Epithelial cell of prostate (primary cell): ENCODE data around the gene EVX2.

Experiments used
- DNase-seq: peaks from one replicate; pipeline ENCODE4 v3.0.0-alpha.2; 2011; ENCODE audit warnings: low read depth, low spot score
- H3K27ac ChIP-seq: fragments of 450-650 bp; 2 replicates; pipeline ENCODE4 v1.5.1; 2017; ENCODE audit warnings: mild to moderate bottlenecking

Gene EVX2

DNA sequence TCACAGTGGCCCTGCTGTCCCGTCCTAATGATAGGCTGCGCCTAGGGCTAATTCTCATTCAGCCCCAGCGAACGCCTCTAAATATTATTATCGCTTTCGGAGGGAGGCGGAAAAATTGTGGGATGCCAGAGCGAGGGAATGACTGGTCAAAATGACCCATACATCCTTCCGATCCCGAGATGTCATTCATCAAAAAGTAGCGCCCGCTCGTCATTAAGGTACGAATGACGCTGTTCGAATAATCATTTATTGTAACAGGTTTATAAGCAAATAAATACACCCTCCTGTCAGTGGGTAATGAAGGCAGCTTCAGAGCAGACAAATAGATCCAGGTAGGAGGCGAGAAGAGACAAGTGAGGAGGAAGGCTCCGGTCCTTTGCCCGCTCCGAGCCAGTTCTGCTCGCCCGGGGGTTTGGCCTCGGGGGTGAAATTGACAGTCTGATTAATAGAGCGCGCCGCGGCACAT lies at the start of gene EVX2:
EVX2 (minus strand) TSS at position 167 of the 466 bp plus-strand sequence. CDS start 186 bp downstream, outside the sequence.
- no peak within 1 kb of the TSS for H3K27ac ChIP-seq
- no peak for DNase-seq

DNA sequence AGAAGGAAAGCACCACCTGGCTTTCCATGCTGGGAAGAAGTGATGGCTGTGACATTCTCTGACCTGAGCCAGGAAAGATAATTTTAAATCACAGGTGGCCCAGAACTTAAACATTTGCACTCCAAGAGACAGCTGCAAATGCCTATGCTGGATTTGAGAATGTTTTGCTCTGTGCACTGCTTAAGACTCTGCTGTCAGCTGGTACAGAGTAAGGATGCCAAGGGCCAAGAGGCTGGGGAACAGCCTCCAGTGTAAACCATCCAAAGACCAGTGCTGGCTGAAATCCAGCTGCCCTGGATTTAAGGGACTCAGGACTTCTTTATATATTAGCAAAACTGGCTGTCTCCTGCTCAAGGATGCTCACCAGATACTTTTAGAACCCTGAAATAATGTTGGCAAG lies 49.6 kb upstream of the EVX2 start:
- H3K27ac ChIP-seq: peak overlapping the region; percentile 76
- no peak for DNase-seq

DNA sequence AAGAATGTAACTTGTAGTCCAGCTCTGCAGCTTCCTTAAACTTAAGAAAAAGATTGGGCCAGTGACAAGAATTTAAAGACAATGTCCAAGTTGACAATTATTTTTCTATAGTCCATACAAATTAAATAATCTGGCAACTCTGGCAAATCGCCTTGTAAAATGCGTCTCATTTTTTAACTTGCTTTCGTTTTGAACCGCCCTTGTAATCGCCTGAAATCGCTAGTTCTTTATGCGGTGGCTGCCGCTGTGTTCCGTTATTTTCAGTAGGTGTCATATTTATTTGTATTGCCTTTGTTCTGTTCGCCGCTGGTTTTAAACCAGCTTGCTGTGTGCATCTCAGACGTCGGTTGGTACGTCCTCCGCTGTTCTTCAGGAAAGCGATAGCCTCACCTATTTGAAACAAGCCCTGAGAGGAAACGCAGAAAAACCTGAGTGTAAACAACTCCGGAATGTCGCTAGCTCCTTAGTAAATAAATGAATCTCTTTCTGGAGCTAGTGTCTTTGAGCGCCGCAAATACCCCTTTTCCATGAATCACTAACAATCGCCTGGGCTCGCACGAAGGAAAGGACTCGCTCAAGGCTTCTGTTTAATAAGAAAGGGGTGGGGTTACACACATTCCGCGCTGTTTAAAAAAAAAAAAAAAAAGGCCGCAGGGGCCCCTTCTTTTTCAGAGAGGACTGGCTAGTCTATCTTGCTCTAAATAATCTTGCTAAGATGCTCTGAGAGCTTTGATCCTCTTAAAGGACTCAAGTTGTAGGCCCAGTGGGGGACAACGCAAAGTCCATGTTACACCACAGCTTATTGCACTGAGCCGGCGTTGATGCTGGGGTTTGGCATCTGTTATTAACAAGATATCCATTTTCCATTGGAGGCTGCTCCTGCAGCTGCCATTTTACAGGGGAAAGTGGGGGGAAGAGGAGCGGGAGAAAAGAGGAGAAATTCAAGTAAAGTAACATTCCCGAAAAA lies 48.7 kb upstream of the EVX2 start:
- no peak for DNase-seq
- no peak overlapping the region for H3K27ac ChIP-seq

DNA sequence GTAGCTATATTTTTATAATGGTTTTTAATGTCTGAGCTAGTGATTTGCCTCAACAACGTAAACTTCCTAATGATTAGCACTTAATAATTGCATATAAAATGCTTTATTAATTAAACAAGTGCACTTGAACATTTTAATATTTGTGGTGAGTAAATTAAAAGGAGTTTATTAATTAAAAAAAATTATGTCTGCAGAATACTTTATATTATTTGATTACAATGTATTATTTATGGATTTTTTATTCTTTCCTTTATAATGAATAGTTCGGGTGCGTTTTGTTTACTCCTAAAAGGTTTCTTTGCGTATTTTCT lies 48.0 kb upstream of the EVX2 start:
- H3K27ac ChIP-seq: no peak overlapping the region
- DNase-seq: no peak

DNA sequence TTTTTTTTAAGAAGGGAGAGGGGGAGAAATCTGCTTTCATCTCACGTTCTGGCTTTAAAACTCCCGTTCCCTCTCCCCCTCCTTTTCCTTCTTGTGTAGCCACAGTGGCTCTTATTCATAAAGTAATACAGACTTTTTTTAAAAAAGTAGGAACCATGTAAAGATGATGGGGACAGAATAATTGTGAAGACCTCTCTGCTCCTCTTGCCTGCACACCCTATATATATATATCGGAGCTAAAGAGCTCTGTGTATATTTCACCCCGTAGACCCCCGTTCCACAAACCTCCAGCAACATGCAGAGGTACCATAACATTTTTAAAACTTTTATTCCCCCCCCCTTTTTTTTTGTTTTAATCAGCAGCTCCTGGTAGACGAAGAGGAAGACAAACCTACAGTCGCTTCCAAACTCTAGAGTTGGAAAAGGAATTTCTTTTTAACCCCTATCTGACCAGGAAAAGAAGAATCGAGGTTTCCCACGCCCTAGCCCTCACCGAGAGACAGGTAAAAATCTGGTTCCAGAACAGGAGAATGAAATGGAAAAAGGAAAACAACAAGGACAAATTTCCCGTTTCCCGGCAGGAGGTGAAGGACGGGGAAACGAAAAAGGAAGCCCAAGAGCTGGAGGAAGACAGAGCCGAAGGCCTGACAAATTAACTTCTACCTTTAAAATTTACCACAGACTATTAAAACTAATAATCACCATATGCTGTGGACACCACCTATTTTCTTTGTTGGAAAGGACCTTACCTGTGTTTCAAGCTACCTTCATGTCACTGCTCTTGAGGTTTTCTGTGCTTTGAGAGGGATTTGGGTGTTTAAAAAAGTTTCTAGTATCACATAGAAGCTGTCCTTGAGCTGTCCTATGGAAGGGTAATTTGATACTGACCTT lies 47.4 kb upstream of the EVX2 start:
- peak overlapping the region; percentile 74 for H3K27ac ChIP-seq
- DNase-seq: no peak

DNA sequence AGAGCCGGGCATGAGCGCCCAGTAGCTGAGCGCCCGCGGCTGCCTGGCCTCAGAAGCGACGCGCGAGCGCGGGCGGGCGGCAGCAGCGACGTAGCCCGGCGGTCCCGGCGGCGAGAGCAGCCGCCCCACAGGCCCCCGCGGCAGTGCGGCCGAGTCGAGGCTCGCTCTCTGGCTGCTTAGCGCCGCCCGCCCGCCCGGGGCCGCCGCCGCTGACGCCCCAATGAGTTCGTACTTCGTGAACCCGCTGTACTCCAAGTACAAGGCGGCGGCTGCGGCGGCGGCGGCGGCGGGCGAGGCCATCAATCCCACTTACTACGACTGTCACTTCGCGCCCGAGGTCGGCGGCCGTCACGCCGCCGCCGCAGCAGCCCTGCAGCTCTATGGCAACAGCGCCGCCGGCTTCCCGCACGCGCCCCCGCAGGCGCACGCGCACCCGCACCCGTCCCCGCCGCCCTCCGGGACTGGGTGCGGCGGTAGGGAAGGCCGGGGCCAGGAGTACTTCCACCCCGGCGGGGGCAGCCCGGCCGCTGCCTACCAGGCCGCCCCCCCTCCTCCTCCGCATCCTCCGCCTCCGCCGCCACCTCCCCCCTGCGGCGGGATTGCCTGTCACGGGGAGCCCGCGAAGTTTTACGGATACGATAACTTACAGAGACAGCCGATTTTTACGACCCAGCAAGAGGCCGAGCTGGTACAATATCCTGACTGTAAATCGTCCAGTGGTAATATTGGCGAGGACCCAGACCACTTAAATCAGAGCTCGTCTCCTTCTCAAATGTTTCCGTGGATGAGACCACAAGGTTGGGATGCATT lies 46.6 kb upstream of the EVX2 start:
- no peak for DNase-seq
- peak overlapping the region; percentile 74 for H3K27ac ChIP-seq

DNA sequence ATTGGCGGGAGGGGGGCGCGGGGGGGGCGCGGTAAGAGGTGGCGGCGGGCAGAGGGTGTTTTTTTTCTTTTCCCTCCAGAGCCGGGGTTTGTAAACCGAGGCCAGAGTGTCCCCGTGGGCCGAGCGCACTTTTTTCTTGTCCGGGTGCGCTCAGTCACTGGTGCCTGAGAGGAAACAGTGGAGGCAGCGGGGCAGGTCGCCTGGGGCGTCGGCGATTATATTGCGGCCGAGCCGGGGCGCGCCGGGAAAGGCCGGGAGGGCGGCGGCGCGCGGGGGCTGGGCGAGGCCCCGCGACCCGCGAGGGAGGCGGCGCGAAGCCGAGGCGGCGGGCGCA lies 46.0 kb upstream of the EVX2 start:
- peak overlapping the region; percentile 74 for H3K27ac ChIP-seq
- DNase-seq: no peak

DNA sequence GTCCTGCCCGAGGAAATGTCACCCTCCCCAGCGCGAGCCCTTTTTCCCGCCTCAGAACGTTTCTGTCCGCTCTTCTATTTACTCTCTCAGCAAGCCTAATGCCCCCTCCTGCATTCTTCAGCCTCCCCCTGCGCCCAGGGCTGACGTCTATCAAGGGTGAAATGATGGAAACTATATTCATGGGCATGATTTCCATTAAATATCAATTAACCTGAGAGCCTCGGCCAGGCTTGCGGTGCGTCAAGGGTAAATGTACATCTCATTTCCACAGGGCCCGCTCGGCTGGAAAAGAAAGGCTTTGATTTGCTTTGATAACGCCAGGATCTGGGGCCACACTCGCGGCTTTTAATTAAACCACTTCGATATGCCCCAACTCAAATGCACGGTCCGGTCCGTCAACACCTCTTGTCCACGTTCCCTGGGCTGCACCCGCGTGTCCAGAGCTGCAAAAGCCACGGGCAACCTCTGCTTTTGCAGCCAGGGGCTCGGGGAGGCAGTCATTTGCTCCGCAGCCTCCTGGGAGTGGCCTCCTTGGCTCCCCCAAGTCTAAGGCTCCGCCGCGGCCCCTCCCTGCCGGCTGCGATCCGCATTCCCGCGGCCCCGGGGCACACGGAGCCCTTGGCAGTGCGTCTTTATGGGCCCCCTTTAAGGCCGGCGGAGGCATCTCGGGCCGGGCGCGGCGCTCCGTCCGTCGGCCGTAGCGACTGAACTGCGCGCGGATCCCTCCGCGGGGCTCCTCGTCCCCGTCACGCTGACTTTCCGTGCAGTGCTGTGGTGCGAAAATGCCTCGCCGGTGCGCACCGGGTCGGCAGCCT lies 45.4 kb upstream of the EVX2 start, which contains the start of gene HOXD8:
HOXD8 (plus strand) TSS at position 724 of the 815 bp plus-strand sequence. CDS start 662 bp downstream, outside the sequence.
- DNase-seq: no peak
- peak within 1 kb of the TSS; percentile 74 for H3K27ac ChIP-seq

DNA sequence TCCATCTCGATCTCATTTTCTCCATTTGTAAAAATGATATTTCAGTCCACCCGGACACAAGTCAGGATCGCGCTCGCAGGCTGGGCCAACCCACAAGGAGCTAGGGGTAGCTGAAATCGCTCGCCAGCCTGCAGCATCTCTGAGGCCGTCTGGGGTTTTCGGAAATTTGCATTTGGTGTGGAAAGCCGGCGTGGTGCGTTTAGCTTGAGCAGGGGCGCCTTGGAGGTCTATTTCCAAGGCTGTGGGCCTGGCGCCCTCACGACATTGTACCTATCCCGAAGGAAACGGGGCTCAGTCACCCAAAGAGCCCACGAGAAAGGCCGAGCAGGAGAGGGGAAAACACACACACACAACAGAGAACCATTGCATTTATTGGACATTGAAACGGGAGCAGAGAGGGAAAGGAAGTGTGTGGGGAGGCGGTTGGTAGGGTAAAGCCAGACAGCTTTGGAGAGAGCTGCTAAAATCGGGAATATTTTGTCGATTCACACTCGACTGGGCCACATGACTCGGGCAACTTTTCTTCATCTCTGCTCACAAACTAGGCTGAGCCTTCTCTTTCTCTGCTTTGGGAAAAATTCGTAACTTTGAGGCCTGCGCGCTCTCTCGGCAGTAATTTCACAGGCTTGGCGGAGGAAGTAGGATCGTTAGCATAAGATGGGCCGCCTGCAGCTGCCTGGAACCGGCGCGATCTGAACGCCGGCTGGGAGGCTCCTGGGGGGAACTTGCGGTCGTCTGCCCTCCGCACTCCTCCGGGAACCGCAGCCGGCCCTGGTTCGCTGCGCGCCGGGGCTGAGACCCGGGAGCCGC lies 44.6 kb upstream of the EVX2 start:
- no peak for DNase-seq
- H3K27ac ChIP-seq: no peak overlapping the region

DNA sequence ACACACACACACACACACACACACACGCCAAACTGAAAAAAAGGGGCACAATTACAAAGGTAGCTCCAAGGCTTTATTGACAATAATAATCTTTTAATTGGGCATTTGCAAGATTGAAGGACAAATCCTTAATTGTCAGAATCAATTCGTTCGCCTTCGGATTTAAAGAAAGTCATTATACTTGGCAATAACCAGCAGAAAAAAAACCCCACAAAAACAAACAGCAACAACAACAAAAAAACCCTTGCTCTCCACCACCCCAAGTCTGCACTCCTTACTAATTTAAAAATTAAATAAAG lies 44.0 kb upstream of the EVX2 start:
- DNase-seq: no peak
- H3K27ac ChIP-seq: no peak overlapping the region

DNA sequence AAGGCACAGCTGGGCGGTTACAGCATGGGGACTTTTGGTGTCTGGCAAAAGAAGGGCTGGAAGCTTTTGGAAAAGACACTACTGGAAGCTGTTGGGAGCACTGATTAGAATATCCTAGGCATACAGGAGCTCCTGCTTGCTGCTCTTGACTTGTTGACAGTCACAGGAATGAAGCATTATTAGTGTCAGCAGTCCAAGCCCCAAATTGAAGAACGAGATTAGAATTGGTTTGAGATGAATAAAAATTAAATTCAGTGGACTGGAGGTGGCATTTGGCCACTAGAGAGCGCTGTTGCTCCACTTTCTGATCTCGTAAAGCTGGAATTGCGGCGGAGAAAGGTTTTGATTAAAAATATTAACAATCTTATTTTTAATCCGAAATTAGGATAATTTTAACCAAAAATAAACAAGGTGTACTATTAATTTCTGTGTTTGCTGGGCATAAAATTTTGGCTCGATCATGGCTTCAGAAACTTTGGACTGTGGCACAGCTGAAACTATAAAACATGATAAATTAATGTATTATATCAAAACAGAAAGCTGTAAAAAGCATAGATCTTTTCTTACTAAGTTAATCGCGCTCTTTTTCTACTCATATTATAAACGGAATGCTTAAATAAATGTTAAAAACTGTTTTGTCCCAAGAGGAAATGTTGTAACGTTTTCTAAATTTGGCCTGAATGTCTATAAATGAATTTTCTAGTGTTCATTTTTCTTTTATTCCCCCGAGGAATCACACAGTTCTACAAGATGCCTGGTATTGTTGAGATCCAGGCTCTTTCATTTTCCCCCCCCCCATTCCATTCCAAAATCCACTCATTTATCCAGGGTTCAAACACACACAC lies 43.4 kb upstream of the EVX2 start:
- DNase-seq: no peak
- H3K27ac ChIP-seq: no peak overlapping the region

DNA sequence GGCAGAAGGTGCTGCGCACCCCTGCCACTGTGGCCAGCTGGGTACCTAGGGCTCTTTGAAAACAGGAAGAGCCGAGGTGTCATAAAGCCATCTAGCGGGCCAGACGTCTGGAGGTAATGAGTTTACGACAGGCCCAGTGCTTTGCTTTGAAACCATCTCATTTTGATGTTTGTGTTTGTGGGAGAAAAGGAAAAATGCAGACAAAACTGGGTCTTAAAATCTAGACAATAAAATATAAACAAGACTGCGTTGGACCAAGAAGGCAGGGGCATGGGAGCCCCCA lies 42.0 kb upstream of the EVX2 start:
- no peak for DNase-seq
- no peak overlapping the region for H3K27ac ChIP-seq

DNA sequence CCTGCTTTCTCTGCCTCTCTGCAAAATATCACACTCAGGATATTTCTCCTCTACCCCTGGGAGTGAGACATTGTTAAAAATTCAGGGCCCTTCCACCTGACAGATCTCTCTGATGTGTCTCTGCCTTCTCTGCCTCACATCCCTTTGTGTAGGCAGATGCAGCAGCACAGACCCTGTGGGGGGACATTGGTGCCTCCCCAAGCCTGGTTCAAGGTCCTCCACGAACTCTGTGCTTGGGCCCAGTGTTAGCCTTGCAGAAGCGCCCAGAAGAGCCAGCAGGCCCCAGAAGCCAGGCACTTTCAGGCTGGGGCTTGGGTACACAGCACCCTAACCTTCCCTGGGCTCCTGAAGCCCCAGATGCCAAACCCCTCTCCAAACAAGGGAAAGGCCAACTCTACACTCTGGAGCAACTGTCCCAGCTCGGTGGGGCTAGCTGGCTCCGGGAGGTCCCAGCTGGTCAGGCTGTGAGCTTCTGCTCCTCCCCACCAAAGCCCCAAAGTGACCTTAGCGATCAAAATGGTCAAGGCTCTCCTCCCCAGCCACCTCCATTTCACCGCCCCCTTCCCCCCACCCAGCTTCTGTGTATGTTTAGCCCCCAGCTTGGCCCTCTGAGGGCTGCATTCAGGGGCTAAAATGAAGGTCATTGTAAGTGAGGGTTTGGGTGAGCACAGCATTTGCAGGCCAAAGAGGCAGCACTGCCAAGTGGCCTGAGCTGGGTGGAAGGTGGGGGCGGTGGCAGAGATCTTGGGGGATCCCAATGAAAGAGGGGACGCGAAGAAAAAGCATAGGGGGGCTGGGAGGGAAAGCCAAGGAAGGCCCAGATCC lies 41.4 kb upstream of the EVX2 start:
- DNase-seq: no peak
- H3K27ac ChIP-seq: no peak overlapping the region

DNA sequence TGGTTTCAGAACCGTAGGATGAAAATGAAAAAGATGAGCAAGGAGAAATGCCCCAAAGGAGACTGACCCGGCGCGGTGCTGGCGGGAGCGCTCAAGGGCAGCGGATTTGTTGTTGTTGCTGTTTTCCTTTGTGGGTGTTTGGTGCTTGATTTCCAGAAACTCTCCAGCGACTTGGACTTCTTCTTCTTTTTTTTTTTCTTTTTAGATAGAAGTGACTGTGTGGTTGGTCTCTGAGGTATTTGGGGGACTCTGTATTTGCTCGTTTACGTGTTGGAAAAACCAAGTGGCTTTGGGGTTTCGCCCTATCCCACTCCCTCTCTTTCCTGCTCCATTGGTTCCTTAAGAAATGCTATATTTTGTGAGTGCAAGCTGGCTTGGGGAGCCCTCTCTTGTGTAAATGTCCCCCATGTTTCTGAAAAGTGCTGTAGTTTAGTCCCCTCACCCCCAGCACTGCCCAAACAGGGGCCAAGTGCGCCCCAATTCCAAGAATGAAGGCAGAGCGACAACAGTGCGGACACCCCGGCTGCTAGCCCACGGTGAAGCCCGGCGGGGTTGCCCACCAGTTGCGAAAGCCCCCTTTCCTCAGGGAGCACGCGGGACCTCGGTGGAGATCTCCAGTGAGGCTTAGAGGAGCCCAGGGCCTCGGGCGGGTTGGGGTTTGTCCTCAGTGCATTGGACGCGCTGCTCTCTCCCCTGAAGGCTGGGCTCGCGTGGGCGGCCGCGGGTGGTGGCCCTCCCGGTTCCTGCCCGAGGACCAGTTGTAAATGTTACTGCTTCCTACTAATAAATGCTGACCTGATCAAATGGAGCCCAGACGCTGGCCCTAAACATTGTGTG lies 40.6 kb upstream of the EVX2 start:
- H3K27ac ChIP-seq: no peak overlapping the region
- DNase-seq: no peak

DNA sequence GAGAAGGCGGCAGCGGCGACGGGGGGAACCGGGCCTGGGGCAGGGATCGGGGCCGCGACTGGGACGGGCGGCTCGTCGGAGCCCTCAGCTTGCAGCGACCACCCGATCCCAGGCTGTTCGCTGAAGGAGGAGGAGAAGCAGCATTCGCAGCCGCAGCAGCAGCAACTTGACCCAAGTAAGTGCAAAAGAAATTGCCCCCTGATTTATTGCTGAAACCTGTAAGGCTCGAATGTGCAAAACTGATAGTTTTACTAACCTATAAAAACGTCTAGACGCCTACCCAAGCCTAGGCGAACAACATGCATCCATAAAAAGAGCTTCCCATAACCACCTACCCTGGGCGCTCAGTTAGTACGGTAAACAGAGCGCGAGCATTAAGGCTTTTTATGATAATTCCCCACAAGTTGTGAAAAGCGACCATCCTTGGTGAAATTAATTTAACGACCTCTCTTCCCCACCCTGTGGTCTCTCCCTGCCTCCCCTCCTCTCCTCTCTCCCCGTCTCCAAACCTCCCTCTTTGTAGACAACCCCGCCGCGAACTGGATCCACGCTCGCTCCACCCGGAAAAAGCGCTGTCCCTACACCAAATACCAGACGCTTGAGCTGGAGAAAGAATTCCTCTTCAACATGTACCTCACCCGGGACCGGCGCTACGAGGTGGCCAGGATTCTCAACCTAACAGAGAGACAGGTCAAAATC lies 39.8 kb upstream of the EVX2 start:
- no peak for DNase-seq
- H3K27ac ChIP-seq: no peak overlapping the region
